NCI-H446 (cell line): ENCODE measurements around the gene PAQR9.

ENCODE experiments used
- DNase-seq, 2 experiments: peaks; one replicate each; lab custom pipeline; 2025; lab: John Stamatoyannopoulos, UW

Gene PAQR9

GRCh38 chr3:142915636-142916035, 47.8 kb downstream of the PAQR9 start:
- no peak for DNase-seq

GRCh38 chr3:142914286-142914811, 49.1 kb downstream of the PAQR9 start:
- DNase-seq = no peak

- no peak for DNase-seq
Observed at GRCh38 chr3:142913432-142913831, 50.0 kb downstream of the PAQR9 start.

- DNase-seq = no peak
Observed at GRCh38 chr3:142912402-142913172, 50.9 kb downstream of the PAQR9 start.
